DOHH2 (cell line): ENCODE measurements around the gene PCDH8.

Source experiments
- H3F3A ChIP-seq: fragments of 200-600 bp; sonication (generic), shearing (Covaris generic); 2 replicates; pipeline ENCODE4 v1.6.0; 2016; ENCODE audit warnings: antibody characterized with exemption, mild to moderate bottlenecking; ENCODE audit not compliant: control insufficient read depth, insufficient read depth
- H3K27ac ChIP-seq: fragments of 200-600 bp; sonication (generic); 2 replicates; pipeline ENCODE4 v1.5.1; 2014; ENCODE audit warnings: low read depth, mild to moderate bottlenecking, low read length, moderate library complexity
- H3K27me3 ChIP-seq: fragments of 200-600 bp; sonication (generic); 2 replicates; pipeline ENCODE4 v1.6.1; 2014; ENCODE audit warnings: mild to moderate bottlenecking, low read length, mixed read lengths; ENCODE audit not compliant: control insufficient read depth
- H3K36me3 ChIP-seq: fragments of 200-600 bp; sonication (generic); 2 replicates; pipeline ENCODE4 v1.6.1; 2014; ENCODE audit warnings: mild to moderate bottlenecking, low read length, moderate library complexity, mixed read lengths; ENCODE audit not compliant: control insufficient read depth
- H3K4me1 ChIP-seq: fragments of 200-600 bp; sonication (generic); 2 replicates; pipeline ENCODE4 v1.6.1; 2014; ENCODE audit warnings: mild to moderate bottlenecking, low read length, mixed read lengths; ENCODE audit not compliant: control insufficient read depth
- H3K4me2 ChIP-seq: fragments of 200-600 bp; sonication (generic); 2 replicates; pipeline ENCODE4 v1.6.0; 2014; ENCODE audit warnings: mild to moderate bottlenecking, low read length, moderate library complexity
- H3K4me3 ChIP-seq: fragments of 200-600 bp; sonication (generic); 2 replicates; pipeline ENCODE4 v1.5.1; 2014; ENCODE audit warnings: mild to moderate bottlenecking, low read length, mixed read lengths
- H3K79me2 ChIP-seq: fragments of 200-600 bp; sonication (generic); 2 replicates; pipeline ENCODE4 v1.6.1; 2014; ENCODE audit warnings: mild to moderate bottlenecking, low read length, mixed read lengths; ENCODE audit not compliant: control insufficient read depth
- H3K9me2 ChIP-seq: fragments of 200-600 bp; sonication (generic); replicated peaks from 2 replicates; pipeline ENCODE4 v1.6.1; 2014; ENCODE audit warnings: mild to moderate bottlenecking, low read length, mixed read lengths; ENCODE audit not compliant: control insufficient read depth
- H3K9me3 ChIP-seq: fragments of 200-600 bp; sonication (generic); 2 replicates; pipeline ENCODE4 v1.6.1; 2014; ENCODE audit warnings: antibody characterized with exemption, low read length, mixed read lengths; ENCODE audit not compliant: control insufficient read depth, insufficient read depth
- H4K20me1 ChIP-seq: fragments of 200-600 bp; sonication (generic); 2 replicates; pipeline ENCODE4 v1.6.0; 2014; ENCODE audit warnings: low read depth, mild to moderate bottlenecking, antibody characterized with exemption, low read length, moderate library complexity; ENCODE audit not compliant: control insufficient read depth, insufficient read depth
- EZH2phosphoT487 ChIP-seq: fragments of 200-600 bp; sonication (generic); IDR thresholded peaks from 2 replicates; pipeline ENCODE4 v1.6.1; 2017; ENCODE audit warnings: borderline replicate concordance, mild to moderate bottlenecking, antibody characterized with exemption, low read length, moderate library complexity, mixed read lengths
- TF ChIP-seq, protein P1 (sequence below): fragments of 200-600 bp; sonication (generic); IDR thresholded peaks from one replicate; pipeline ENCODE4 v1.5.1; 2014; ENCODE audit warnings: antibody characterized with exemption, mild to moderate bottlenecking, low read depth, low read length; ENCODE audit not compliant: poor library complexity, severe bottlenecking

PCDH8 gene

DNA sequence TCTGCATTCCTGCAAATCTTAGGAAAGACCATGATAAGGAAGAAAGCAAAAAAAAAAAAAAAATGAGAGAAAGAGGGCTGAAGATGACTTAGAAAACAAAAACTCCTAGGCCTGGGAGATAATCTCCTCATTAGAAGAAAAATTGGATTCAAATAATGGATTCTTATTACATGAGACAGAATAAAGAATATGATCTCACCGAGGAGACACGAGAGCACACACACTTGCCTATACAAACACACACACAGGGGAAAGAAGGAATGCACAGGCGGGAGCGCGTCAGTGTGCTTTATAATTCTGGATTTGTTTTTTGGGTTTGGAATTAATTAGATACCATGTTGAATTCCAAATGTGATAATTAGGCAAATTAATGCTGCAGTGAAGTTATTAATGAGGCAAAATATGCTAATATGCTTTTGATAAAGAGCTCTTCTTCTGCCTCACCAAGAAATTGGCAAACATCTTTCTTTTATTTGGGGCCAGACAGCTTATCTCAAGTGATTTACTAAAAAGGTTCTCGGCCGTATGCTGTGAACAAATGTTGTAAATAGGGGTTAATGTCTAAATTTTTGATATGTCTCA lies 36.1 kb upstream of the PCDH8 start:
- Histone ChIP-seq H3K4me1 (no peaks in the 10 kb centered on the region), H4K20me1 (no peaks in the 10 kb centered on the region), H3F3A (no peaks in the 10 kb centered on the region), H3K4me3 (no peak overlapping the region), H3K79me2 (no peaks in the 10 kb centered on the region), H3K9me3 (no peaks in the 10 kb centered on the region), H3K36me3 (no peaks in the 10 kb centered on the region), H3K4me2 (no peak overlapping the region), H3K27ac (no peak overlapping the region), H3K27me3 (no peaks in the 10 kb centered on the region), H3K9me2 (no peaks in the 10 kb centered on the region)
- TF ChIP-seq, protein P1, sequence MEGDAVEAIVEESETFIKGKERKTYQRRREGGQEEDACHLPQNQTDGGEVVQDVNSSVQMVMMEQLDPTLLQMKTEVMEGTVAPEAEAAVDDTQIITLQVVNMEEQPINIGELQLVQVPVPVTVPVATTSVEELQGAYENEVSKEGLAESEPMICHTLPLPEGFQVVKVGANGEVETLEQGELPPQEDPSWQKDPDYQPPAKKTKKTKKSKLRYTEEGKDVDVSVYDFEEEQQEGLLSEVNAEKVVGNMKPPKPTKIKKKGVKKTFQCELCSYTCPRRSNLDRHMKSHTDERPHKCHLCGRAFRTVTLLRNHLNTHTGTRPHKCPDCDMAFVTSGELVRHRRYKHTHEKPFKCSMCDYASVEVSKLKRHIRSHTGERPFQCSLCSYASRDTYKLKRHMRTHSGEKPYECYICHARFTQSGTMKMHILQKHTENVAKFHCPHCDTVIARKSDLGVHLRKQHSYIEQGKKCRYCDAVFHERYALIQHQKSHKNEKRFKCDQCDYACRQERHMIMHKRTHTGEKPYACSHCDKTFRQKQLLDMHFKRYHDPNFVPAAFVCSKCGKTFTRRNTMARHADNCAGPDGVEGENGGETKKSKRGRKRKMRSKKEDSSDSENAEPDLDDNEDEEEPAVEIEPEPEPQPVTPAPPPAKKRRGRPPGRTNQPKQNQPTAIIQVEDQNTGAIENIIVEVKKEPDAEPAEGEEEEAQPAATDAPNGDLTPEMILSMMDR = no peak
- TF ChIP-seq EZH2phosphoT487 = no peak

DNA sequence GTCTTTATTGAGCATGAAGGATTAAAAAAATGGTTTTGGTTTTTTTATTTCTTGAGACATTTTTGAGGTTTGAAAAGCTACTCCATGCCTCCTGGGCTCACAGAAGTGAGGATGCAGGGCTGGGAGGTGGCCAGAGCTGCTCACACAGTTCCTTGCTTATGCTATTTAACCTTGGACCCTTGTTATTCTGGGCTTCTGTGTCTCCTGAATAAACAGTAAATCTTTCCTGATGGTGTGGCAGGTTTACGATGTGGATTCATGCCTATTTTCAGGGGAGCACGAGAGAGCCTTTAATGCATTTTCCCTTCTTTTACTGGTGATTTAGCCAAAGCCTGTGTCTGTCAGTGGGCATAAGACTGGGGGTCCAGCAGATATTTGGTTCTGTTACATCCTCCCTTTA lies 34.3 kb upstream of the PCDH8 start:
- no peak overlapping the region for H3K4me2 ChIP-seq
- no peaks in the 10 kb centered on the region for H4K20me1 ChIP-seq
- H3K79me2 ChIP-seq = no peaks in the 10 kb centered on the region
- TF ChIP-seq EZH2phosphoT487 = no peak
- TF ChIP-seq, protein P1 = no peak
- no peaks in the 10 kb centered on the region for H3K27me3 ChIP-seq
- no peaks in the 10 kb centered on the region for H3F3A ChIP-seq
- H3K36me3 ChIP-seq = no peaks in the 10 kb centered on the region
- H3K9me3 ChIP-seq = no peaks in the 10 kb centered on the region
- H3K4me3 ChIP-seq = no peak overlapping the region
- no peaks in the 10 kb centered on the region for H3K4me1 ChIP-seq
- no peak overlapping the region for H3K27ac ChIP-seq
- H3K9me2 ChIP-seq = no peaks in the 10 kb centered on the region

- Histone ChIP-seq H3K4me2 (no peak overlapping the region), H3K4me3 (no peak overlapping the region), H3K27ac (no peak overlapping the region), H3K36me3 (no peaks in the 10 kb centered on the region), H3K9me2 (no peaks in the 10 kb centered on the region), H4K20me1 (no peaks in the 10 kb centered on the region), H3K9me3 (no peaks in the 10 kb centered on the region), H3K27me3 (no peaks in the 10 kb centered on the region), H3F3A (no peaks in the 10 kb centered on the region), H3K79me2 (no peaks in the 10 kb centered on the region), H3K4me1 (no peaks in the 10 kb centered on the region)
- TF ChIP-seq, protein P1 = no peak
- no peak for TF ChIP-seq EZH2phosphoT487
Measured at GRCh38 chr13:52879950-52880741, 31.7 kb upstream of the PCDH8 start.
